HG02970 (cell line): ENCODE measurements around the gene CDK10.
"Not testable (repeated sequence)": the region's sequence is repeated elsewhere in the genome, so short reads cannot be mapped to it uniquely, and the experiment has no call there.

Source experiments
- ATAC-seq: cut with Tn5 transposase; IDR thresholded peaks from one replicate; pipeline ENCODE4 v1.9.1; 2021; ENCODE audit warnings: mild to moderate bottlenecking, moderate library complexity, moderate number of reproducible peaks; ENCODE audit not compliant: unreplicated experiment, low FRiP score

Gene CDK10

GRCh38 chr16:89667000-89667399 is 19.5 kb upstream of the CDK10 start:
- ATAC-seq = not testable (repeated sequence)

DNA sequence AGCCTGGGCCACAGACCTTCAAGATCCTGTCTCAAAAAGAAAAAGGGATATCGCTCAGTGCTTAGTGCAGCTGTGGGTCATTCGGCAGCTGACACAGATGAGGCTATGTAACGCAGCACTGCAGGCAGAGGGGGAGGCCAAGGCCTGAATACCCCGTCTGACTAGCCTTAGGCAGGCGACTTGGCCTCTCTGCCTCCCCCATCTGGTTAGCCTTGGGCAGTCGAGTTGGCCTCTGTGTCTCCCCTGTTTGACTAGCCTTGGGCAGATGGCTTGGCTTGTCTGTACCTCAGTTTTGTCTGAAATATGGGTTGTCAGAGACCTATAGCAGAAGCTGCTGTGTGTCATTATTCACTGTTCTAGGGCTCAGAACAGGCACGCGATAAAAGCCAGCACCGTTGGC is 18.9 kb upstream of the CDK10 start:
- no peak for ATAC-seq

GRCh38 chr16:89668790-89669158 is 17.7 kb upstream of the CDK10 start:
- no peak for ATAC-seq

GRCh38 chr16:89669755-89670154 is 16.7 kb upstream of the CDK10 start:
- no peak for ATAC-seq

- ATAC-seq = no peak
These were observed 15.7 kb upstream of the CDK10 start for GRCh38 chr16:89670496-89671431.

DNA sequence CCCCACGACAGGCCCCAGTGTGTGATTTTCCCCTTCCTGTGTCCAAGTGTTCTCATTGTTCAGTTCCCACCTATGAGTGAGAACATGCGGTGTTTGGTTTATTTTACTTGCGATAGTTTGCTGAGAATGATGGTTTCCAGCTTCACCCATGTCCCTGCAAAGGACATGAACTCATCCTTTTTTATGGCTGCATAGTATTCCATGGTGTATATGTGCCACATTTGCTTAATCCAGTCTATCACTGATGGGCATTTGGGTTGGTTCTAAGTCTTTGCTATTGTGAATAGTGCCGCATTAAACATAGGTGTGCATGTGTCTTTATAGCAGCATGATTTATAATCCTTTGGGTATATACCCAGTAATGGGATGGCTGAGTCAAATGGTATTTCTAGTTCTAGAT is 14.9 kb upstream of the CDK10 start:
- ATAC-seq = not testable (repeated sequence)

DNA sequence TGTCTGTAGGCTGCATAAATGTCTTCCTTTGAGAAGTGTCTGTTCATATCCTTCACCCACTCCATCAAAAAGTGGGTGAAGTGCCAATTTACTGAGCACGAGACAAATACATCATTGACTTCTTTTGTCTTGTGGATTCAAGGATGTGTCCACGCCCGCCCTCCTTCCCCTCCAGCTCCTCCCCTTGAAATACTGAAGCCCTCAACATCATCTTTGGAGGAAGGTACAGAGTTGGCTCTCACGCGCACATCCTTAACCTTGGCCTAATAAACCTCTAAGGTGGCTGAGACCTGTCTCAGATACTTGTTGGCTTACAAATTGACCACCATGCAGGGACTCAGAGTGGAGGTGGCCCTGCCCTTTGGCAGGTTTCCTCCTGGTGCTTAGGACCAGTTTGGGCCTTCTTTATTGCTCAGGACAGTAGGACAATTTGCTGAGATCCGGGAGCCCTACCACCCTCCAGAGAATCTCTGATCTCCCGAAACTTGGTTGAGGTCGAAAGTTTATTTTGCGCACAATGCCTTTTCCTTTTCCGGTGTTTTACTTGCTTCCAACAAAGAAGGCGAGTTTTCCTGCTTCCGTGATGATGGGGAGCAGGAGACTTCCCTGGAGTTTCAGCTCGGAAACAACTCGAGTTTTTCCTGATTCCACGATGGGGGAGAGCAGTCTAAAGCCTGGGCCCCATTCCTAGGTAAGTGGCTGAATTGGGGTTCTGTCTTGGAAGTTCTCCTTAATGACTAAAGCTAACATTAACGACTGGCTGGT is 14.1 kb upstream of the CDK10 start:
- no peak for ATAC-seq

DNA sequence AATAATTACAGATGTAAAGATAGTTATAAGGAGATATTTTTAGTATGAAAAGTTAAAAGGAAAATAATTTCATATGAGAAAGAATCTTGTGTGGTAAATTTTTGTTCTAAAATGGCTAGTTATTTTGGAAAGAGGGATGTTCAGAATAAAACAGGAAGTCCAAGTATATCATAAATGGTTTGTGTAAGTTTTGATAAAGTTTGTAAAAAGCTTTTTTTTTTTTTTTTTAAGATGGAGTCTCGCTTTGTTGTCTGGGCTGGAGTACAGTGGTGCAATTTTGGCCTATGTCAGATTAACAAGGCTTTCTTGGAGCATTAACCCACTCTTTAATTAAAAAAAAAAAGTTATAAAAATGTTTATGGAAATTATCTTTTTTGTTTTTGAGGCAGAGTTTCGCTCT is 8.2 kb upstream of the CDK10 start:
- no peak for ATAC-seq

DNA sequence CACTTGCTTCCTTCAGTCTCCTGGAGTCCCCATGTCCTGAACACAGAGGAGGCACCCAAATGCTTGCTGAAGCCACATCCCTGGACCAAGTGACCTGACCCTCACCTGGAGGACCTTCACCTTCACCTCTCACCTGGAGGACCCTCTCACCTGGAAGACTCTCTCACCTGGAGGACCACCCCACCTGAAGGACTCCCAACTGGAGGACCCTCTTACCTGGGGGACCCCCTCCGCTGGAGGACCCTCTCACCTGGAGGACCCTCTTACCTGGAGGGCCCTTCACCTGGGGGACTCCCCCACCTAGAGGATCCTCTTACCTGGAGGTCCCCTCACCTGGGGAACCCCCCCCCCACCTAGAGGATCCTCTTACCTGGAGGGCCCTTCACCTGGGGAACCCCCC is 573 bp upstream of the CDK10 start:
- ATAC-seq = no peak

- ATAC-seq = peak; percentile 39
These were observed 827 bp downstream of the CDK10 start for GRCh38 chr16:89687092-89687940.

DNA sequence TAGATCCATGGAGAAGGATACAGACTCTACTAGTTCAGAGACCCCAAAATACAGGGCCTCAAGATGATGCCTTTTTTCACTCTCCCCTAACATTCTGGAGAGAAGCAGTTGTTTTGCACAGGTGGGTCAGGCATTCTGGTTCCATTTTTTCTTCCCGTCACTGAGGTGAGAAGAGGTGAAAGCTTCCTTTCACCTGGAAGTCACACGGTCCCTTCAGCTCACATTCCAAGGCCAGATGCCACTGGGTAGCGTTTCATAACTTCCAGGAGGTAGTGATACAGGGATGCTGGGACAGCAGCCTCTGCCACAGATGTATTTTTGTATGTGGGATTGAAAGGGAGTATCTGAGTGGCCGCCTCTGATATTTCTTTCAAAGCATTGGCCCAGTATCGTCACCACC is 1.9 kb downstream of the CDK10 start:
- no peak for ATAC-seq

DNA sequence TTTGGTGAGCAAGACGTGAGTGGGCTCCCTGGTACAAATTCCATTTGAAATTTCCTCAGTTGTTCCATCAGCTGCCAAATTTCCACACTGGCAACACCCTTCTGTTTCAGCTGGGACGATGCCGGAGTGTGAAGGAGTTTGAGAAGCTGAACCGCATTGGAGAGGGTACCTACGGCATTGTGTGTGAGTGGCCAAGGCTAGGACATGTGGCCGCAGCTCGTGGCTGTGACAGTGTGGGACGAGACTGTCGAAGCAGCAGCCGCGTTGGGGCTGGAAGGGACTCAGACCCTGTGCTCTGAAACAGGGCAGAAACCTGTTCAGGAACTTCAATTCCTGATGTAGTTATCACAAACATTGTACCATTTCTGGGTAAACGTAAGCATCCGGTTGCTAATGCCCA is 2.7 kb downstream of the CDK10 start:
- ATAC-seq = no peak

- ATAC-seq = not testable (repeated sequence)
These were observed 3.1 kb downstream of the CDK10 start for GRCh38 chr16:89689621-89690020.

DNA sequence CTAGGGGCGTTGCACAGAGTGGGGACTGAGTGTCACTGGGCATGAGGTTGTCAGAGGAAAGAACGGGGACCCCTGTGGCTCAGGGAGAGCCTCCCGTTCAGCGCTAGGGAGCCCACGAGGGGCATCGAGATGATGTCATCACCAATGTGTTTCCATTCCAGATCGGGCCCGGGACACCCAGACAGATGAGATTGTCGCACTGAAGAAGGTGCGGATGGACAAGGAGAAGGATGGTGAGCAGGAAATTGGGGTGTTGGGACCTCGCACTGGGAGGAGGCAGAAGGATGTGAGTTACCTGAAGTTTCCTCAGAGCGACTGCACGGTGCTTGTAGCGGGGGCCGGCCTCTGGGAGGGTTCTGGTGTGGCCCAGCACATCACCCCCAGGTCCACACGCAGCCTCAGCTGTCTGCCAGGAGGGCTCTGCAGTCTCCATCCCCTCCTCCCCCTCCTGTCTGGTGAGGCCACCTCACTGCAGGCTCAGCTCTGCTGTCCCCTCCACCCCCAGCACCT is 4.0 kb downstream of the CDK10 start:
- ATAC-seq = no peak

DNA sequence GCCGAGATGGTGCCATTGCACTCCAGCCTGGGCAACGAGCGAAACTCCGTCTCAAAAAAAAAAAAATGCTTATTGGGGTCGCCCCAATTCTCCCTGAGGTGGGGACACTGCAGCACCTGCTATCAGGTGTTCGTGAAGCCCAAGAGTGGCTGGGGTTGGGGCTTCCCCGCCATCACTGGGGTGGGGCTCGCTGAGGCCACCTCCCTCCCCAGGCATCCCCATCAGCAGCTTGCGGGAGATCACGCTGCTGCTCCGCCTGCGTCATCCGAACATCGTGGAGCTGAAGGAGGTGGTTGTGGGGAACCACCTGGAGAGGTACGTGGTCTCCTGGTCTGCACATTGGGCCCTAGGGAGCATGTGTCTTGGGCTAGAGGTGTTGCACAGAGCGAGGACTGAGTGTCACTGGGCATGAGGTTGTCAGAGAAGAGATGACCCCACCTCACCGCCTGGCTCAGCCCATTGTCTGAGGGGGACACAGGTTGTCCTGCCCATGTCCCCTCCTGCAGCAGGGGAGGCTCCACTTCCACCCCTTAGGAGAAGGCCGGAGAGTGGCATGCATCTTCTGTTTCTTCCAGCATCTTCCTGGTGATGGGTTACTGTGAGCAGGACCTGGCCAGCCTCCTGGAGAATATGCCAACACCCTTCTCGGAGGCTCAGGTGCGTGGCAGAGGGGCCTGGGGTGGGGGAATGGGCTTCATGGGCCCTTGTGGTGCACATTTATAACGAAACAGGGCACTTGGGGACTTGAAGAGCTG is 4.9 kb downstream of the CDK10 start:
- no peak for ATAC-seq

- no peak for ATAC-seq
These were observed 5.6 kb downstream of the CDK10 start for GRCh38 chr16:89691986-89692569.

DNA sequence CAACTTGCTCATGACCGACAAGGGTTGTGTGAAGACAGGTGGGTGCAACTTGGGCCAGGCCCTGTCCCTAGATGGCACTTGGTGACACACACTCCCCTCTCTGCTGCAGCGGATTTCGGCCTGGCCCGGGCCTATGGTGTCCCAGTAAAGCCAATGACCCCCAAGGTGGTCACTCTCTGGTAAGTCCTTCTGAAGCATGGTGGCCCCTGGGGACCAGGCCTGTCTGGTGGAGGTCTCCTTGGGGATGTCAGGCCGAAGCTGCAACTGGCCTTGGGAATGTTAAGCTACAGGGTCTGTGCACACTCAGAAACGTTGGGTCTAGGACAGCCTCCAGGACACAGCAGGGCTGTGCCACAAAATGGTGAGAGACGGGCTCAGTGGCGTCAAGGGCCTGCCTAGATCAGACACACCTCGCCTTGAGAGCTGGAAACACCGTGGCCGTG is 6.8 kb downstream of the CDK10 start:
- no peak for ATAC-seq

GRCh38 chr16:89693931-89694783 is 7.7 kb downstream of the CDK10 start:
- ATAC-seq = no peak

DNA sequence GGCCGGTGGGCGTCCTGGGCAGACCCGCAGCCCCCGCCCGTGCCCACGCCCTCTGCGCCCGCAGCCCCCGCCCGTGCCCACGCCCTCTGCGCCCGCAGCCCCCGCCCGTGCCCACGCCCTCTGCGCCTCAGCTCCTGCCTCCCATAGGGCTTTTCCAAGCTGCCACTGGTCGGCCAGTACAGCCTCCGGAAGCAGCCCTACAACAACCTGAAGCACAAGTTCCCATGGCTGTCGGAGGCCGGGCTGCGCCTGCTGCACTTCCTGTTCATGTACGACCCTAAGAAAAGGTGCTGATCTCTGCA is 8.2 kb downstream of the CDK10 start:
- not testable (repeated sequence) for ATAC-seq
